AG09319 (cell line): ENCODE data around the gene ZCCHC18.
"Not testable (repeated sequence)": the region's sequence is repeated elsewhere in the genome, so short reads cannot be mapped to it uniquely, and the experiment has no call there.

Experiments used
- DNase-seq: peaks from one replicate; pipeline ENCODE4 v3.0.0-alpha.2; 2010; ENCODE audit warnings: low read depth; ENCODE audit errors: extremely low read depth
- CTCF ChIP-seq: IDR thresholded peaks from 2 replicates; pipeline ENCODE4 v1.5.1; 2011; ENCODE audit warnings: low read depth, mild to moderate bottlenecking, inconsistent platforms, low read length, moderate library complexity

The ZCCHC18 gene

DNA sequence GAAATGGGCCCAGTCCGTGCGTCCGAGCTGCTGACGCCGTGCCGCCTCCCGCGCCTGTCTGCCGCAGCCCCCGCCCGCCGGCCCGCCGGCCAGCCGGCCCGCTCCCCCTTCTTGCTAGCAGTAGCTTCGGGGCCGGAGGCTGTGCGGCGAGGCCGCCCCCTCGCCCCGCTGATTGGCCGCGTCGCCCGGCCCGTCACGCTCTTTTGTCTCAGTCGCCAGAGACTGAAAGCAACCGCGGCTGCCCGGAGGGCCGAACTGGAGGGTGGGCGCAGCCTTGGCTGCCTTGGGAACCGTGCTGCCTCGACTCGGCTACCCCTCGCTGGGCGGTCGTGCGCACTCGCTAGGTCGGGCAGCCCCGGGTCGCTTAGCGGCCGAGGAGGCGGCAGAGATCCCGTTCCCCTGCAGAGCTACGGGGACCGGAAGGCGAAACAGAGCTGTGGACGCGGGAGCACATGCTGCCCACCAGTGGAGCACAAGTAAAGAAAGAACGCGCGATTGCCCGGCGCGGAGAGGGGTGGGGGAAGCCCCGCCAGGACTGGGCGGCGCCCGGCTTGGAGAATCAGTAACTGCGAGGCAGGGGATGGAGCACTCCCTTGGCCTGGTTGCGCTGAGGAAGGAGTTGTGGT lies at the start of gene ZCCHC18:
ZCCHC18 (plus strand) TSS at position 198 of the 626 bp plus-strand sequence. CDS start 1,589 bp downstream, outside the sequence.
- DNase-seq = no peak

GRCh38 chrX:104062636-104063035 lies 49.7 kb upstream of the ZCCHC18 start:
- DNase-seq = not testable (repeated sequence)

More for the DNA sequence above, at the start of gene ZCCHC18:
- TF ChIP-seq CTCF = no peak

DNA sequence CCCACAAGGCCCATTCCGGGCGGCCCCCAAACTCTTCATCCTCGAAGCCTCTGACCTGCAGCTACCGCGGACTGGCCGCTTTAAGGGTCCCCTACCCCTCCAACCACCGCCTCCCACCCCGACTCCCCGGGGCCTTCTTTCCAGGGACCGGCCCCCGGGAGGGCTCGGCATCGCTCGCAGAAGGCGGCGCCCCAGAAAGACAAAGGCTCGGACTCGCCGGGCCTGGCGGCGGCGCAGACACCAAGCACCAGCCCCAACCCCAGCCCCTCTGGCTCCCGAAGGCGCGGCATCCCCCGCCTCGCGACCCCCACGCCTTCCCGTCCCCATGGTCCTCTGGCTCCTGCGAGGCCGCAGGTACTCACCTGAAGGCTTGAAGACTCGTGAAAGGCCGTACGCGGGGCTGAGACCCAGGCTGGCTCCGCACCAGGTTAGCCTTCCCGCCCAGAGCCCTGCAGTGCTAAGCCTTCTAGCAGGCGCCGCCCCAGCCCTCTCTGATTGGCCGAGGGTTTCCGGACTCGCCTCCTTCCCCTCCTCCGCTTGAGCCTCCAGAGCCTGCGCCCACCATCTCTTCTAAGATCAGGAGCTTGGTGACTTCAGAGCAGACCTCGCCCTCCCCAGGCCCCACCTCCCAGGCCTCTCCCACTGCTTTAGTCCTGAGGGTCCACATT lies 36.4 kb upstream of the ZCCHC18 start, which contains the start of gene TMSB15C:
TMSB15C (minus strand) TSS at position 459 of the 668 bp plus-strand sequence.
- not testable (repeated sequence) for DNase-seq

- not testable (repeated sequence) for DNase-seq
These were observed 34.5 kb upstream of the ZCCHC18 start for GRCh38 chrX:104077854-104078253.

DNA sequence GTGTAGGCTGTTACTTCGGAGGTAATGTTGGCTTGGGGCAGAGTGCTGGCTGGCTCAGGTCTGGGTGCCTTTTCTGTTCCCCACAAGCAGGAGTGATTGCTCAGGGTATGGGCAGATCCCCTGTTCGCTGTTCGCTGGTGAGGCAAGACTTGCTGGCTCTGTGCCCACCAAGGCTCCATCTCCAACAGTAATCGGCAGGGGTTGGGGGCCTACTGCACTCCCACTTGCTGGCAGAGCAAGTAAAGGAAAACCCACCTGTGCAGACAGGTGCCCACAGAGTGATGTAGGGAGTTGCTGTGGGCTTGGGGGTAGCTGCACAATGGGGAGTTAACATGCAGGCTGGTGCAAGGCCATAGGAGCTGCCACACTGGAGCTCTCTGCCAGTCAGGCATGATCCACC lies 28.3 kb upstream of the ZCCHC18 start:
- DNase-seq = no peak
- no peak for TF ChIP-seq CTCF

- TF ChIP-seq CTCF = no peak
These were observed 27.6 kb upstream of the ZCCHC18 start for GRCh38 chrX:104084534-104085277.

DNA sequence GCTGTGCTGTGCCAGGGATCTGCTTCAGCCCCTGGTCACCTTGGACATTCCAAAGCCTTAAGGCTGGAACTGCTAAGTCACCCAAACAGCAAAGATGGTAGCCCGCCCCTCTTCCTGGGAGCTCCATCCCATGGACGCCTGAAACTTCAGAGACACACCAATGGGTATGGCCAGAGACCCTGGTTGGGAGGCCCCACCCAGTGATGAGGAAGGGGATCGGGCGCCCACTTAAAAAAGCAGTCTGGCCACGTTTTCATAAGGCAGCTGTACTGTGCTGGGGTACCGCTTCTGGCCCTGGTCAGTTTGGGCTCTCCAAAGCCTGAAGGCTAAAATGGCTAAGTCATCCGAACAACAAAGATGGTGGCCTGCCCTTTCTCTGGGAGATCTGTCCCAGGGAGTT lies 26.8 kb upstream of the ZCCHC18 start:
- no peak for TF ChIP-seq CTCF
- no peak for DNase-seq

More at GRCh38 chrX:104084534-104085277, 27.6 kb upstream of the ZCCHC18 start:
- DNase-seq = no peak

DNA sequence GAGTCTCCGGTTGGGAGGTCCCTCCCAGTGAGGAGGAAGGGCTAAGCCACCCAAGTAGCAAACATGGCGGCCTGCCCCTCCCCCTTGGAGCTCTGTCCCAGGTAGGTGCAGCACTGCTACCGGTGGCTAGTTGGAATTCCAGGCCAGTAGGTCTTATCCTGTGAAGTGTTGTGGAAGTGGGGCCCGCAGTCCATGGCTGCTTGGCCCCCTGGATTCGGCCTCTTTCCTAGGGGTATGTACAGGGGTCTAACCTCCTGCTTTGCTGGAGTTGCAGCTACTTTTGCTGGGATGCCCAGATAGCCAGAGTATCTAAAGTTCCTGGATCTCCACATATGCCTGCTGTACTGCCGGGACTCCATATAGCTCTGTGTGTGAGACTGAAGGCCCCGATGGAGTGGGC lies 26.4 kb upstream of the ZCCHC18 start:
- no peak for DNase-seq
- no peak for TF ChIP-seq CTCF
